Psoas muscle (tissue), 8 donors: ENCODE measurements around the gene KANK2. TPM values are rescaled to one million over a fixed set of nuclear protein-coding genes. Genes with fewer than 3 reads are reported as not detected.

Experiments
- ATAC-seq, 4 donors: fragments of 200-7000 bp; cut with Tn5 transposase; one replicate each; pipeline ENCODE4 v1.9.1; 2020; ENCODE audit warnings: moderate library complexity in 3 of 4, mild to moderate bottlenecking in 2 of 4
- DNase-seq, 2 donors: peaks; one replicate each; pipeline ENCODE4 v3.0.0-alpha.2; 2020
- H3K27ac ChIP-seq: fragments of 200-600 bp; one replicate; pipeline ENCODE4 v1.8.0; 2022
- H3K27me3 ChIP-seq, 3 donors: fragments of 200-600 bp in 1 of 3; one replicate each; pipeline versions ENCODE4 v1.6.1 to v1.8.0; 2013 to 2022; ENCODE audit warnings: low read length in 2 of 3, mild to moderate bottlenecking in 2 of 3, moderate library complexity in 1 of 3; ENCODE audit not compliant: insufficient read depth in 3 of 3
- H3K36me3 ChIP-seq, 2 donors: fragments of 200-600 bp in 1 of 2; one replicate each; pipeline versions ENCODE4 v1.6.1 to v1.8.0; 2013 to 2022; ENCODE audit warnings: low read depth in 1 of 2, mild to moderate bottlenecking in 1 of 2, moderate library complexity in 1 of 2; ENCODE audit not compliant: insufficient read depth in 1 of 2
- H3K4me1 ChIP-seq: fragments of 200-600 bp; one replicate; pipeline ENCODE4 v1.8.0; 2022
- H3K4me3 ChIP-seq: fragments of 200-600 bp; one replicate; pipeline ENCODE4 v1.8.0; 2022; ENCODE audit warnings: mild to moderate bottlenecking
- H3K9me3 ChIP-seq: fragments of 200-600 bp; one replicate; pipeline ENCODE4 v1.8.0; 2022
- WGBS, 3 donors: extraction: QIAGEN DNeasy Blood & Tissue Kit; methylation state at CpG; one replicate each; pipeline versions ENCODE4 v1.1.6 to v1.1.7; 2013; 5-methylcytosine and 5-hydroxymethylcytosine counted together
- intact Hi-C, 2 donors: fragments of 100-400 bp; cut with DNase I; formaldehyde crosslinking; loops; one replicate each; pipeline versions ENCODE4 v1.11.0 to v1.14.2; 2022
- polyA plus RNA-seq, 3 donors: library from polyadenylated mRNA; stranded (reverse); fragments of 200-250 nt; gene quantifications; one replicate each; pipeline ENCODE4 v1.2.3, GENCODE V29; 2013
- total RNA-seq, 4 donors: library from RNA; stranded (reverse); fragmentation: NEBNext Ultra II Directional in 2 of 4; extraction: Animal tissue kit (Norgen Biotek cat#: 25700) in 2 of 4; gene quantifications; one replicate each; pipeline versions ENCODE4 v1.2.1 to v1.2.4, GENCODE V29; 2021 to 2023
- TF ChIP-seq, protein P1 (sequence below): fragments of 200-600 bp; IDR thresholded peaks from one replicate; pipeline ENCODE4 v1.8.0; 2022; ENCODE audit warnings: antibody characterized with exemption
- donor health status: healthy with polysubstance abuse.
- donor health status: DM: no; HTN: no; CAD: no; lungs with moderate emphysema.
- donor health status: Bipolar disorder and iron deficiency.
- donor health status: healthy.
- donor health status: DM: yes; HTN: yes; CAD: no.
- donor health status: DM: no; HTN: no; CAD: no.
- donor health status: DM: no; HTN: no; CAD: no.
- donor health status: DM: yes; HTN: yes; CAD: no.

Gene KANK2
- total and polyA plus RNA-seq, 7 donors, result 23.7 to 103 (median 44.0) TPM

DNA sequence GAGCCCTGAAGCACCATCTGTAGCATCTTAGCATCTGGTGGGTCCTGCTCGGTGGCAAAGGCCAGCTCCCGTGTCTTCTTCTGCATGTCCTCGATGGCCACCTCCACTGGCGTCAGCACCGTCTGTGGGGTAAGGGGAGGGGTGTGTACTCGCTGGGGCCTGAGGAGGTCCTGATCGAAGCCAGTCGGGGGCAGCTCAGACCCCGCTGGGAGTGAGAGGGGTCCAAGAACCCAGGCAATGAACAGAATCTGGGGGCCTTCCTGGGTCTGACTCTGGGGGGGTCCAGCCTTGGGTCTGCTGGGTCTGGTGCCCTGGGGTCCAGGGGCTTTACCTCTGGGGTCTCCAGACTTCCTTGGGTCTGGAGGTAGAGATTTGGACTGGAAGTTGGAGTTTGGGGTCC lies 3.6 kb upstream of the KANK2 start:
- TF ChIP-seq, protein P1, sequence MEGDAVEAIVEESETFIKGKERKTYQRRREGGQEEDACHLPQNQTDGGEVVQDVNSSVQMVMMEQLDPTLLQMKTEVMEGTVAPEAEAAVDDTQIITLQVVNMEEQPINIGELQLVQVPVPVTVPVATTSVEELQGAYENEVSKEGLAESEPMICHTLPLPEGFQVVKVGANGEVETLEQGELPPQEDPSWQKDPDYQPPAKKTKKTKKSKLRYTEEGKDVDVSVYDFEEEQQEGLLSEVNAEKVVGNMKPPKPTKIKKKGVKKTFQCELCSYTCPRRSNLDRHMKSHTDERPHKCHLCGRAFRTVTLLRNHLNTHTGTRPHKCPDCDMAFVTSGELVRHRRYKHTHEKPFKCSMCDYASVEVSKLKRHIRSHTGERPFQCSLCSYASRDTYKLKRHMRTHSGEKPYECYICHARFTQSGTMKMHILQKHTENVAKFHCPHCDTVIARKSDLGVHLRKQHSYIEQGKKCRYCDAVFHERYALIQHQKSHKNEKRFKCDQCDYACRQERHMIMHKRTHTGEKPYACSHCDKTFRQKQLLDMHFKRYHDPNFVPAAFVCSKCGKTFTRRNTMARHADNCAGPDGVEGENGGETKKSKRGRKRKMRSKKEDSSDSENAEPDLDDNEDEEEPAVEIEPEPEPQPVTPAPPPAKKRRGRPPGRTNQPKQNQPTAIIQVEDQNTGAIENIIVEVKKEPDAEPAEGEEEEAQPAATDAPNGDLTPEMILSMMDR, result no peak
- Histone ChIP-seq H3K36me3 (peaks cover 0 to 4% of the 10 kb centered on the region in 2 donors), H3K27ac (no peak overlapping the region), H3K9me3 (no peaks in the 10 kb centered on the region), H3K27me3 (no peaks in the 10 kb centered on the region), H3K4me1 (peaks cover 11% of the 10 kb centered on the region), H3K4me3 (no peak overlapping the region)
- DNase-seq (peak in 1 of 2 donors; percentile 47), ATAC-seq (no peak)
- intact Hi-C loops, result no loop called here
- 82 to 89% (median 85%) methylated on average over 9 of the region's 9 CpGs for WGBS, 3 donors

DNA sequence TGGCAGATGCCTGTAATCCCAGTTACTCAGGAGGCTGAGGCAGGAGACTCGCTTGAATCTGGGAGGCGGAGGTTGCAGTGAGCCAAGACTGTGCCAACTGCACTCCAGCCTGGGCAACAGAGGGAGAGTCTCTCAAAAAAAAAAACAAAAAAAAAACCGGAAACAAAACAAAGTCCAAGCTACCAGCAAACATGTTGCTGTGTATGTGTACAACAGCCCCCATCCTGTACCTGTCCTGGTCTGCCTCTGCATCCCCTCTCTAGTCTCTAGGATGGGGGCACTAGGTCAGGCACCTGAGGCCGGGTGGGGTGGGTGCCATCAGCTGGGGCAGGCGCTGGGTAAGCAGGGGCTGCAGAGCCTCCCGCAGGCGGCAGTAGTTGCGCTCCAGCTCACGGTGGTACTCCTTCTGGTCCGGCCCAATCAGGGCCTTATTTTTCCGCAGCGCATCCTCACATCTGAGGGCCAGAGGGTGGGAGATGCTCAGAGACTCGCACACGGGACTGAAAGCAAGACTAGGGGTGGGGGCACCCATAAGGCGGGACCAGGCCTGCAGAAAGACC lies 2.8 kb upstream of the KANK2 start:
- peaks cover 0 to 4% of the 10 kb centered on the region in 2 donors for H3K36me3 ChIP-seq
- intact Hi-C loops, result no loop called here
- ATAC-seq (no peak), DNase-seq (no peak)
- no peak overlapping the region for H3K4me3 ChIP-seq
- peaks cover 19% of the 10 kb centered on the region for H3K4me1 ChIP-seq
- whole genome bisulfite sequencing, 3 donors, result 89 to 97% (median 93%) methylated on average over 14 to 15 of the region's 15 CpGs
- TF ChIP-seq, protein P1, result no peak
- H3K27ac ChIP-seq, result no peak overlapping the region
- H3K27me3 ChIP-seq, result no peaks in the 10 kb centered on the region
- no peaks in the 10 kb centered on the region for H3K9me3 ChIP-seq

DNA sequence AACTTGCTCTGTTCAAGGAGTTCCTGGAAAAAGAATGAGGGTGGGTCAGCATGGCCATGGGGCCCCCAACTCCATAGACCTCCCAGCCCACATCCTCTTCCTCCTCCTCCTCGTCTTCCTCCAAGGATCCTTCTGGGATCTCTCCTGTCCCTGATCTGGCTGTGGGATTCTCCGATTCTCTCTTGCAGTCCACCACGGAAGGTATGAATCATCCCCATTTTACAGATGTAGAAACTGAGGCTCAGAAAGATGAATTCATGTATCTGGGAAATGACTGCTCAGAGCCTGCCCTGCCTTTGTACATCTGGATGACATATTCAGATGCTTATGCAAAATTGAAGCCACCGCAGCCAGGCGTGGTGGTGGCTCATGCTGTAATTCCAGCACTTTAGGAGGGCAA lies 2.2 kb upstream of the KANK2 start:
- no peaks in the 10 kb centered on the region for H3K27me3 ChIP-seq
- H3K9me3 ChIP-seq, result no peaks in the 10 kb centered on the region
- intact Hi-C loops, result no loop called here
- peaks cover 20% of the 10 kb centered on the region for H3K4me1 ChIP-seq
- no peak overlapping the region for H3K4me3 ChIP-seq
- TF ChIP-seq, protein P1, result no peak
- H3K27ac ChIP-seq, result no peak overlapping the region
- DNase-seq, result no peak
- peaks cover 0 to 4% of the 10 kb centered on the region in 2 donors for H3K36me3 ChIP-seq
- WGBS, 3 donors, result 70 to 92% (median 74%) methylated on average over 5 of the region's 5 CpGs
- ATAC-seq, result no peak

DNA sequence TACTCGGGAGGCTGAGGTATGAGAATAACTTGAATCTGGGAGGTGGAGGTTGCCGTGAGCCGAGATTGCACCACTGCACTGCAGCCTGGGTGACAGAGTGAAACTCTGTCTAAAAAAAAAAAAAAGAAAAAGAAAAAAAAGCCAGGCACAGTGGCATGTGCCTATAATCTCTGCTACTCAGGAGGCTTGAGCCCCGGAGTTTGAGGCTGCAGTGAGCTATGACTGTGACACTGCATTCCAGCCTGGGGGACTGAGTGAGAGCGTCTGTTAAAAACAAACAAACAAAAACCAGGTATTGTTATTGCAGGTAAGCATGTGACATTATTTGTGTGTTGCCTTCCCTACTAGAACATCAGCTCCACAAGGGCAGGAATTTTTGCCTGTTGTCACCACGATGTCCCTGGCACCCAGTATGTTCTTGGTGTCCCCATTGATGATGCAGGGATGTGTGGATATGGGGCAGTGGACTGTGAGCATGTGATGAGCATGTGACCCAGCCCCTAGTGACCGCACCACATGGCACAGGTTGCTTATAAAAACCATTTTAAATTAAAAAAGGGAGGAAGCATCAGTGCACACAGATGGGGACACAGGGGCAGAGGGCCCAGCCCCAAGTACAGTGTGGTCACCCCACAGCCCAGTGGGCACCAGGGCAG lies 1.6 kb upstream of the KANK2 start:
- Histone ChIP-seq H3K27me3 (no peaks in the 10 kb centered on the region), H3K27ac (no peak overlapping the region), H3K36me3 (peaks cover 0 to 8% of the 10 kb centered on the region in 2 donors), H3K4me3 (no peak overlapping the region), H3K4me1 (peaks cover 17% of the 10 kb centered on the region), H3K9me3 (no peaks in the 10 kb centered on the region)
- ATAC-seq (no peak), DNase-seq (peak in 1 of 2 donors; percentile 35)
- TF ChIP-seq, protein P1, result no peak
- intact Hi-C loops, result no loop called here
- 60 to 76% (median 62%) methylated on average over 7 of the region's 7 CpGs for WGBS, 3 donors
